Right lobe of liver (tissue), 6 donors: Measurements from ENCODE around the gene TSC22D1. TPM values are rescaled to one million over a fixed set of nuclear protein-coding genes. Genes with fewer than 3 reads are reported as not detected.
A peak's percentile ranks its signal among the peaks of the same experiment; 100 is the strongest.

Experiments used
- ATAC-seq, 4 donors: fragments of 200-7000 bp; cut with Tn5 transposase; one replicate each; pipeline ENCODE4 v1.9.1; 2020; ENCODE audit warnings: mild to moderate bottlenecking in 4 of 4, moderate library complexity in 4 of 4
- DNase-seq, 3 donors: peaks; one replicate each; pipeline ENCODE4 v3.0.0-alpha.2; 2020
- H3K27ac ChIP-seq, 3 donors: fragments of 200-600 bp; one replicate each; pipeline ENCODE4 v1.8.0; 2022
- H3K27me3 ChIP-seq, 2 donors: fragments of 200-600 bp; one replicate each; pipeline ENCODE4 v1.8.0; 2022
- H3K36me3 ChIP-seq, 4 donors: fragments of 200-600 bp; sonication (generic) in 1 of 4; one replicate each; pipeline versions ENCODE4 v1.5.1 to v1.8.0; 2017 to 2022; ENCODE audit warnings: control low read depth in 1 of 4
- H3K4me1 ChIP-seq, 4 donors: fragments of 200-600 bp; sonication (generic) in 1 of 4; one replicate each; pipeline versions ENCODE4 v1.5.1 to v1.8.0; 2017 to 2022; ENCODE audit warnings: control low read depth in 1 of 4
- H3K4me3 ChIP-seq, 3 donors: fragments of 200-600 bp; one replicate each; pipeline ENCODE4 v1.8.0; 2022
- H3K9me3 ChIP-seq, 4 donors: fragments of 200-600 bp; sonication (generic) in 1 of 4; one replicate each; pipeline versions ENCODE4 v1.5.1 to v1.8.0; 2017 to 2022; ENCODE audit warnings: control low read depth in 1 of 4
- CTCF ChIP-seq, 4 donors: fragments of 200-600 bp in 3 of 4; fragments of 450-650 bp in 1 of 4; IDR thresholded peaks; one replicate each; pipeline versions ENCODE4 v1.5.1 to v1.8.0; 2016 to 2022; ENCODE audit warnings: antibody characterized with exemption in 4 of 4, mild to moderate bottlenecking in 2 of 4
- POLR2A ChIP-seq: fragments of 450-650 bp; IDR thresholded peaks from one replicate; pipeline ENCODE4 v1.6.1; 2017; ENCODE audit warnings: antibody characterized with exemption, mild to moderate bottlenecking
- WGBS: methylation state at CpG from one replicate; pipeline ENCODE4 v1.1.6; 2018; ENCODE audit warnings: low coverage, low lambda C conversion rate; ENCODE audit not compliant: insufficient coverage; ENCODE audit errors: missing lambda C conversion rate; 5-methylcytosine and 5-hydroxymethylcytosine counted together
- intact Hi-C, 2 donors: fragments of 100-400 bp; cut with DNase I; formaldehyde crosslinking; loops; one replicate each; pipeline versions ENCODE4 v1.11.2 to v1.14.1; 2022
- total RNA-seq, 6 experiments: library from RNA; depleted of rRNA in 2 of 6; stranded (reverse); fragments of >200 nt in 2 of 6; fragmentation: NEBNext Ultra II Directional in 3 of 6; extraction: Animal tissue kit (Norgen Biotek cat#: 25700) in 3 of 6; gene quantifications; one replicate each; pipeline versions ENCODE4 v1.1.0 to v1.2.4, GENCODE V29; 2016 to 2023
- donor health status: DM: no; HTN: yes; CAD: no.
- donor health status: DM: no; HTN: no; CAD: no.
- donor health status: DM: no; HTN: no; CAD: no.
- donor health status: DM: no; HTN: yes; CAD: no.
- donor health status: DM: no; HTN: yes; CAD: no.

The TSC22D1 gene
- total RNA-seq, 6 experiments from 2014 or later: 21.2 to 44.4 (median 27.9) TPM

- Histone ChIP-seq H3K27me3 (no peaks in the 10 kb centered on the region), H3K36me3 (no peaks in the 10 kb centered on the region), H3K4me3 (no peak overlapping the region), H3K9me3 (no peaks in the 10 kb centered on the region), H3K4me1 (peaks cover 0 to 31% (median 12%) of the 10 kb centered on the region in 4 donors), H3K27ac (peak overlapping the region in 2 of 3 donors; percentile 34 to 65)
- intact Hi-C loops: no loop called here
- 49% methylated on average over 3 of the region's 3 CpGs for WGBS
- DNase-seq (no peak), ATAC-seq (peak; percentile 63 to 81 (median 76))
- TF ChIP-seq POLR2A (no peak), CTCF (IDR thresholded peaks at IDR 0.05) (no peak)
These were observed 125.9 kb downstream of the TSC22D1 start for GRCh38 chr13:44449999-44450821.

- peaks cover 0 to 31% (median 12%) of the 10 kb centered on the region in 4 donors for H3K4me1 ChIP-seq
- peak overlapping the region in 2 of 3 donors; percentile 8 to 65 for H3K27ac ChIP-seq
- no peak overlapping the region for H3K4me3 ChIP-seq
- TF ChIP-seq CTCF (IDR thresholded peaks at IDR 0.05) (no peak), POLR2A (no peak)
- no peaks in the 10 kb centered on the region for H3K9me3 ChIP-seq
- 73% methylated on average over 2 of the region's 3 CpGs for WGBS
- no peaks in the 10 kb centered on the region for H3K27me3 ChIP-seq
- ATAC-seq (peak in 1 of 4 donors; percentile 3), DNase-seq (no peak)
- no peaks in the 10 kb centered on the region for H3K36me3 ChIP-seq
- intact Hi-C loops: no loop called here
These were observed 127.3 kb downstream of the TSC22D1 start for GRCh38 chr13:44448875-44449274.

GRCh38 chr13:44448373-44448772 is 127.8 kb downstream of the TSC22D1 start:
- intact Hi-C loops: no loop called here
- peak overlapping the region in 2 of 3 donors; percentile 40 to 65 for H3K27ac ChIP-seq
- 27% methylated on average over 2 of the region's 2 CpGs for WGBS
- H3K9me3 ChIP-seq: no peaks in the 10 kb centered on the region
- H3K27me3 ChIP-seq: no peaks in the 10 kb centered on the region
- ATAC-seq (peak; percentile 87 to 93 (median 92)), DNase-seq (no peak)
- H3K4me1 ChIP-seq: peaks cover 0 to 31% (median 12%) of the 10 kb centered on the region in 4 donors
- H3K36me3 ChIP-seq: no peaks in the 10 kb centered on the region
- H3K4me3 ChIP-seq: no peak overlapping the region
- TF ChIP-seq POLR2A (no peak), CTCF (IDR thresholded peaks at IDR 0.05) (no peak)

- no peak for TF ChIP-seq CTCF (IDR thresholded peaks at IDR 0.05)
- TF ChIP-seq POLR2A: no peak
- H3K9me3 ChIP-seq: no peaks in the 10 kb centered on the region
- no peaks in the 10 kb centered on the region for H3K27me3 ChIP-seq
- H3K4me3 ChIP-seq: no peak overlapping the region
- no peak for DNase-seq
- peaks cover 0 to 31% (median 12%) of the 10 kb centered on the region in 4 donors for H3K4me1 ChIP-seq
- H3K27ac ChIP-seq: peak overlapping the region in 2 of 3 donors; percentile 40 to 65
- 39% methylated on average over 2 of the region's 2 CpGs for WGBS
- no peak for ATAC-seq
- intact Hi-C loops: no loop called here
- no peaks in the 10 kb centered on the region for H3K36me3 ChIP-seq
These were observed 128.3 kb downstream of the TSC22D1 start for GRCh38 chr13:44447783-44448321.
